Fibroblast of lung (primary cell): ENCODE data around the gene CRKL. TPM values are rescaled to one million over a fixed set of nuclear protein-coding genes. Genes with fewer than 3 reads are reported as not detected.

Experiments
- DNase-seq, 2 donors: peaks; one replicate each; pipeline versions ENCODE4 v3.0.0 to v3.0.0-alpha.2; 2010; ENCODE audit warnings: low read depth in 2 of 2
- H2AFZ ChIP-seq: 2 replicates; pipeline ENCODE4 v1.5.1; 2012; ENCODE audit warnings: low read length, control low read depth, inconsistent platforms
- H3K27ac ChIP-seq: 2 replicates; pipeline ENCODE4 v1.5.1; 2011; ENCODE audit warnings: low read length, control low read depth; ENCODE audit not compliant: insufficient read depth
- H3K27me3 ChIP-seq: 2 replicates; pipeline ENCODE4 v1.5.1; 2011; ENCODE audit warnings: mild to moderate bottlenecking, low read length; ENCODE audit not compliant: control insufficient read depth, insufficient read depth
- H3K36me3 ChIP-seq: 2 replicates; pipeline ENCODE4 v1.5.1; 2011; ENCODE audit warnings: low read length; ENCODE audit not compliant: control insufficient read depth, insufficient read depth
- H3K4me1 ChIP-seq: 2 replicates; pipeline ENCODE4 v1.5.1; 2011; ENCODE audit warnings: low read length; ENCODE audit not compliant: control insufficient read depth, insufficient read depth; ENCODE audit errors: extremely low read depth
- H3K4me2 ChIP-seq: 2 replicates; pipeline ENCODE4 v1.5.1; 2011; ENCODE audit warnings: low read length, control low read depth; ENCODE audit not compliant: insufficient read depth; ENCODE audit errors: extremely low read depth
- H3K4me3 ChIP-seq, 4 experiments: fragments of 200-600 bp in 1 of 4; sonication (generic) in 1 of 4; replicated peaks in 1 of 4; 2 replicates each; pipeline ENCODE4 v1.5.1; 2011 to 2016; ENCODE audit warnings: low read length in 4 of 4, low read depth in 3 of 4, mild to moderate bottlenecking in 3 of 4, control low read depth in 2 of 4, inconsistent platforms in 1 of 4, mixed read lengths in 1 of 4; ENCODE audit not compliant: insufficient read depth in 1 of 4; ENCODE audit errors: control extremely low read depth in 1 of 4
- H3K79me2 ChIP-seq: 2 replicates; pipeline ENCODE4 v1.5.1; 2012; ENCODE audit warnings: mild to moderate bottlenecking, low read length, inconsistent platforms; ENCODE audit not compliant: control insufficient read depth, insufficient read depth
- H3K9ac ChIP-seq: 2 replicates; pipeline ENCODE4 v1.5.1; 2011; ENCODE audit warnings: mild to moderate bottlenecking, low read length, control low read depth; ENCODE audit not compliant: insufficient read depth
- H3K9me3 ChIP-seq: 2 replicates; pipeline ENCODE4 v1.5.1; 2012; ENCODE audit warnings: low read depth, low read length; ENCODE audit not compliant: control insufficient read depth, insufficient read depth
- H4K20me1 ChIP-seq: 2 replicates; pipeline ENCODE4 v1.5.1; 2011; ENCODE audit warnings: low read length; ENCODE audit not compliant: control insufficient read depth, insufficient read depth; ENCODE audit errors: extremely low read depth
- CTCF ChIP-seq, 2 donors: IDR thresholded peaks in 1 of 2; conservative IDR thresholded peaks in 1 of 2; 1 replicate in 1 of 2; 2 replicates in 1 of 2; pipeline ENCODE4 v1.5.1; 2011 to 2012; ENCODE audit warnings: low read length in 2 of 2, control low read depth in 1 of 2, inconsistent platforms in 1 of 2, low read depth in 1 of 2, mild to moderate bottlenecking in 1 of 2
- EZH2 ChIP-seq: IDR thresholded peaks from 2 replicates; pipeline ENCODE4 v1.5.1; 2012; ENCODE audit warnings: low read length, control low read depth, mild to moderate bottlenecking; ENCODE audit errors: missing control alignments
- polyA plus RNA-seq, 2 donors: library from polyadenylated mRNA; depleted of rRNA in 1 of 2; stranded (reverse) in 1 of 2; unstranded in 1 of 2; fragments of >200 nt; gene quantifications; 2 replicates each; pipeline ENCODE4 v1.2.1, GENCODE V29; 2011 to 2012; ENCODE audit warnings: missing spikeins in 1 of 2
- total RNA-seq: library from RNA; depleted of rRNA; stranded (reverse); fragments of >200 nt; gene quantifications from 2 replicates; pipeline ENCODE4 v1.2.1, GENCODE V29; 2014

Gene CRKL
- total and polyA plus RNA-seq, 2 donors (not counting 1 experiment from before 2014, with no cell fraction given): 23.8 to 45.1 TPM

GRCh38 chr22:20990184-20991180, 73.3 kb downstream of the CRKL start:
- Histone ChIP-seq H3K9ac (no peak overlapping the region), H3K4me2 (no peak overlapping the region), H3K4me3 (no peak overlapping the region), H3K27me3 (no peaks in the 10 kb centered on the region), H3K79me2 (no peaks in the 10 kb centered on the region), H4K20me1 (no peaks in the 10 kb centered on the region), H3K36me3 (peaks cover 29% of the 10 kb centered on the region), H2AFZ (no peak overlapping the region), H3K4me1 (no peaks in the 10 kb centered on the region), H3K27ac (no peak overlapping the region), H3K9me3 (no peaks in the 10 kb centered on the region)
- TF ChIP-seq CTCF (conservative IDR thresholded peaks at IDR 0.05 in 1 of 2, IDR thresholded peaks at IDR 0.05 in 1 of 2; ENCODE audit: low read depth in 1 of 2, low read length in 2 of 2): no peak
- no peak for TF ChIP-seq EZH2
- DNase-seq: no peak

DNA sequence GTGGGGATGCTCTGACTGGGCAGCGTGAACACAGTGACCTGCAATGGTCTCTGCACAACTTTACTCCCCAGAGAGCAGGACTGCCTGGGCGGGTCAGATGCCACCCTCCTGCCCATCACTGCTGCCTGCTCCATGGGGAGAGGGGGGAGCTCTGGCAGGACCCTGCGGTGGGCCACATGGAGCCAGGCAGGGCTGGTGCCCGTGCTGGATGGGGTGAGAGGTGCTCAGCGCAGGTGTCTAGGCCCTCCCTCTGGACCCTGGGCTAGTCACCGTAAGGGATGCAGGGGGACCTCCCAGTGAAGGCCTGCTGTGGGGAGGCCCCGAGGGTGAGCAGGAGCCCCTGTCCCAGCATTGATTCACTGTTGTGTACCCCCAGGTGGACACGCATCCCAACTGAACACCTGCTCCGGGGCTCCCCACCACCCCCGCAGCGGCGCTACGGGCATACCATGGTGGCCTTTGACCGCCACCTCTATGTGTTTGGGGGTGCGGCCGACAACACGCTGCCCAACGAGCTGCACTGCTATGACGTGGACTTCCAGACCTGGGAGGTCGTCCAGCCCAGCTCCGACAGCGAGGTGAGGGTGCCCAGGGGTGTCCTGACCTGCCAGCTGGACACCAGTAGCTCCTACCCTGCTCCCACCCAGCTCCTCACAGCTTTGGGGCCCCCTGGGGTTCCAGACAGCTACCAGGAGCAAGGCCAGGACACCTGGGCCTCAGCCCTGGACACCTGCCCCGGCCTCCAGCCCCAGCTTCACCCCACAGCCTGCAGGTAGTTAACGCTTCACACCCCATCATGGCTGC, 74.2 kb downstream of the CRKL start:
- Histone ChIP-seq H3K9ac (no peak overlapping the region), H3K27ac (no peak overlapping the region), H3K27me3 (no peaks in the 10 kb centered on the region), H4K20me1 (no peaks in the 10 kb centered on the region), H3K79me2 (no peaks in the 10 kb centered on the region), H3K4me3 (no peak overlapping the region), H3K4me2 (no peak overlapping the region), H2AFZ (no peak overlapping the region), H3K9me3 (no peaks in the 10 kb centered on the region), H3K36me3 (peaks cover 31% of the 10 kb centered on the region), H3K4me1 (no peaks in the 10 kb centered on the region)
- TF ChIP-seq CTCF (conservative IDR thresholded peaks at IDR 0.05 in 1 of 2, IDR thresholded peaks at IDR 0.05 in 1 of 2; ENCODE audit: low read depth in 1 of 2, low read length in 2 of 2) (no peak), EZH2 (no peak)
- DNase-seq: no peak

- H3K4me3 ChIP-seq: no peak overlapping the region
- H3K36me3 ChIP-seq: peaks cover 31% of the 10 kb centered on the region
- TF ChIP-seq CTCF (conservative IDR thresholded peaks at IDR 0.05 in 1 of 2, IDR thresholded peaks at IDR 0.05 in 1 of 2; ENCODE audit: low read depth in 1 of 2, low read length in 2 of 2): no peak
- no peak for TF ChIP-seq EZH2
- no peaks in the 10 kb centered on the region for H4K20me1 ChIP-seq
- no peak overlapping the region for H3K4me2 ChIP-seq
- H3K4me1 ChIP-seq: no peaks in the 10 kb centered on the region
- no peak for DNase-seq
- no peaks in the 10 kb centered on the region for H3K79me2 ChIP-seq
- no peaks in the 10 kb centered on the region for H3K27me3 ChIP-seq
- no peak overlapping the region for H3K27ac ChIP-seq
- no peaks in the 10 kb centered on the region for H3K9me3 ChIP-seq
- no peak overlapping the region for H3K9ac ChIP-seq
- no peak overlapping the region for H2AFZ ChIP-seq
Measured at GRCh38 chr22:20992056-20992442, 74.8 kb downstream of the CRKL start.
